Ishikawa (cell line): Measurements from ENCODE around the gene SULT4A1.

Experiments used
- CEBPB ChIP-seq: IDR thresholded peaks from 2 replicates; pipeline ENCODE4 v1.6.1; 2012
- CREB1 ChIP-seq: IDR thresholded peaks from 2 replicates; pipeline ENCODE4 v1.6.1; 2012; ENCODE audit warnings: low read depth
- EGR1 ChIP-seq: IDR thresholded peaks from 2 replicates; pipeline ENCODE4 v1.6.1; 2012
- EP300 ChIP-seq: IDR thresholded peaks from 2 replicates; pipeline ENCODE4 v1.6.1; 2012; ENCODE audit warnings: borderline replicate concordance
- FOXM1 ChIP-seq: IDR thresholded peaks from 2 replicates; pipeline ENCODE4 v1.6.1; 2012; ENCODE audit warnings: low read depth, borderline replicate concordance
- MAX ChIP-seq: IDR thresholded peaks from 2 replicates; pipeline ENCODE4 v1.6.1; 2012
- NFIC ChIP-seq: IDR thresholded peaks from 2 replicates; pipeline ENCODE4 v1.6.1; 2012
- RAD21 ChIP-seq: IDR thresholded peaks from 2 replicates; pipeline ENCODE4 v1.6.1; 2012; ENCODE audit warnings: low read depth
- TAF1 ChIP-seq: IDR thresholded peaks from 2 replicates; pipeline ENCODE4 v1.6.1; 2012; ENCODE audit warnings: low read depth, mild to moderate bottlenecking
- TCF12 ChIP-seq: IDR thresholded peaks from 2 replicates; pipeline ENCODE4 v1.6.1; 2012; ENCODE audit warnings: low read depth
- TEAD4 ChIP-seq: IDR thresholded peaks from 2 replicates; pipeline ENCODE4 v1.6.1; 2012
- YY1 ChIP-seq: IDR thresholded peaks from 2 replicates; pipeline ENCODE4 v1.6.1; 2012; ENCODE audit warnings: low read depth
- ZBTB7A ChIP-seq: IDR thresholded peaks from 2 replicates; pipeline ENCODE4 v1.6.1; 2012; ENCODE audit warnings: low read depth
- TF ChIP-seq, protein P1 (sequence below): IDR thresholded peaks from 2 replicates; pipeline ENCODE4 v1.6.1; 2012
- TF ChIP-seq, protein P2 (sequence below): IDR thresholded peaks from 2 replicates; pipeline ENCODE4 v1.6.1; 2012; ENCODE audit warnings: low read depth, mild to moderate bottlenecking

The SULT4A1 gene

GRCh38 chr22:43839781-43840180, 22.5 kb downstream of the SULT4A1 start:
- TF ChIP-seq TEAD4, result no peak

DNA sequence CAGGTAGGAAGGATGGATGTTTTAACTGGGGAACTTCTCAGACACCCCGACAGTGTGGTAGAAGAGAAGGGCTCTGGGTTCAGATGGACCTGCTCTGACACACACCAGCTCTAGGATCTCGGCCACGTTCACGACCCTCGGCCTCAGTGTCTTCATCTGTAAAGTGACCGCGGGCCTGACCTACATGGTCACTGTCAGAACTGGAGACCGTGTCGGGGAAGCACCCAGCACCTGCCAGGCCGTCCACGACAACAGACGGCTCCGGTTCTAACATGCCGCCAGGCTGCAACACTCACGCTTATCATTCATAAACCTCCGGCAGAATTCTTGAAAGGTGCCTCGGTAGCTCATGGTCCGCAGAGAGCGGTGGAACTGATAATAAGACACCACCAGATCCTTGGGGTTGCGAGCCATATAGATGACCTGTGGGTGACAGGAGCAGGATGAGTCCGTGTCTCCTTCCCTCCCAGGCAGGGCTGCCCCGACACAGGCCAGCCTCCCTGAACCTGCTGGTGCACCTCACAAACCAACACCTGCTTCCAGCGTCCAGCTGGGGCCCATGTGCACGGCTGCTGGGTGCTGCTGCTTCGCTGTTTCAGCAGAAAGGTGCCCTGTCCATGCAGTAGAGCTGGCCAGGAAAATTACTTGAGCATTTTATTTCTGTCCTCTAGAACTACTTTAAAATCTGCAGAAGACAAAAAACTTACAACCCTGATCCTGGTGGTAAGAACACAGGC, 23.6 kb downstream of the SULT4A1 start:
- TF ChIP-seq FOXM1 (no peak), NFIC (no peak), YY1 (no peak)
- TF ChIP-seq, protein P1, sequence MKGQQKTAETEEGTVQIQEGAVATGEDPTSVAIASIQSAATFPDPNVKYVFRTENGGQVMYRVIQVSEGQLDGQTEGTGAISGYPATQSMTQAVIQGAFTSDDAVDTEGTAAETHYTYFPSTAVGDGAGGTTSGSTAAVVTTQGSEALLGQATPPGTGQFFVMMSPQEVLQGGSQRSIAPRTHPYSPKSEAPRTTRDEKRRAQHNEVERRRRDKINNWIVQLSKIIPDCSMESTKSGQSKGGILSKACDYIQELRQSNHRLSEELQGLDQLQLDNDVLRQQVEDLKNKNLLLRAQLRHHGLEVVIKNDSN, result no peak

DNA sequence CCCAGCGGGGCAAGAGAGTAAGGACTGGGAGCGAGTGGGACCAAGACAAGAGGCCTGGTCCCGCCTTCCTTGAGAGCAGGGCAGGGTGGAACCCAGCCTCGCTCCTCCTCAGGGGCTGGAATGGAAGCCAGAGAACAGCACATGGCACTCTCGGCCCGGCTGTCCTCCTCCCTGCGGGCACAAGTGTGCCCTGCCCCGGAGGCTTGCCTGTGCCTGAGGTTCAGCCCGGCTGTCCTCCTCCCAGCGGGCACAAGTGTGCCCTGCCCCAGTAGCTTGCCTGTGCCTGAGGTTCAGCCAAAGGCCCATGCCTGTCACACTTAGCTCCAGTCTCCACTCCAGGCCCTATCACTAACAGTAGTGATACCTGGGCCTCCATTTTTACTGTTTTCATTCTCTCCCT, 24.2 kb downstream of the SULT4A1 start:
- TF ChIP-seq TAF1, result no peak
- no peak for TF ChIP-seq TCF12
- no peak for TF ChIP-seq NFIC
- no peak for TF ChIP-seq ZBTB7A
- no peak for TF ChIP-seq YY1
- no peak for TF ChIP-seq CREB1
- TF ChIP-seq RAD21, result no peak
- no peak for TF ChIP-seq EP300
- no peak for TF ChIP-seq FOXM1
- TF ChIP-seq TEAD4, result no peak
- TF ChIP-seq CEBPB, result no peak
- TF ChIP-seq, protein P2, sequence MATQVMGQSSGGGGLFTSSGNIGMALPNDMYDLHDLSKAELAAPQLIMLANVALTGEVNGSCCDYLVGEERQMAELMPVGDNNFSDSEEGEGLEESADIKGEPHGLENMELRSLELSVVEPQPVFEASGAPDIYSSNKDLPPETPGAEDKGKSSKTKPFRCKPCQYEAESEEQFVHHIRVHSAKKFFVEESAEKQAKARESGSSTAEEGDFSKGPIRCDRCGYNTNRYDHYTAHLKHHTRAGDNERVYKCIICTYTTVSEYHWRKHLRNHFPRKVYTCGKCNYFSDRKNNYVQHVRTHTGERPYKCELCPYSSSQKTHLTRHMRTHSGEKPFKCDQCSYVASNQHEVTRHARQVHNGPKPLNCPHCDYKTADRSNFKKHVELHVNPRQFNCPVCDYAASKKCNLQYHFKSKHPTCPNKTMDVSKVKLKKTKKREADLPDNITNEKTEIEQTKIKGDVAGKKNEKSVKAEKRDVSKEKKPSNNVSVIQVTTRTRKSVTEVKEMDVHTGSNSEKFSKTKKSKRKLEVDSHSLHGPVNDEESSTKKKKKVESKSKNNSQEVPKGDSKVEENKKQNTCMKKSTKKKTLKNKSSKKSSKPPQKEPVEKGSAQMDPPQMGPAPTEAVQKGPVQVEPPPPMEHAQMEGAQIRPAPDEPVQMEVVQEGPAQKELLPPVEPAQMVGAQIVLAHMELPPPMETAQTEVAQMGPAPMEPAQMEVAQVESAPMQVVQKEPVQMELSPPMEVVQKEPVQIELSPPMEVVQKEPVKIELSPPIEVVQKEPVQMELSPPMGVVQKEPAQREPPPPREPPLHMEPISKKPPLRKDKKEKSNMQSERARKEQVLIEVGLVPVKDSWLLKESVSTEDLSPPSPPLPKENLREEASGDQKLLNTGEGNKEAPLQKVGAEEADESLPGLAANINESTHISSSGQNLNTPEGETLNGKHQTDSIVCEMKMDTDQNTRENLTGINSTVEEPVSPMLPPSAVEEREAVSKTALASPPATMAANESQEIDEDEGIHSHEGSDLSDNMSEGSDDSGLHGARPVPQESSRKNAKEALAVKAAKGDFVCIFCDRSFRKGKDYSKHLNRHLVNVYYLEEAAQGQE, result no peak
- TF ChIP-seq, protein P1, result no peak

GRCh38 chr22:43837666-43838065, 24.6 kb downstream of the SULT4A1 start:
- TF ChIP-seq TEAD4, result no peak
- TF ChIP-seq CREB1, result no peak
- TF ChIP-seq ZBTB7A, result no peak
- TF ChIP-seq RAD21, result no peak
- no peak for TF ChIP-seq NFIC
- TF ChIP-seq FOXM1, result no peak
- no peak for TF ChIP-seq CEBPB
- TF ChIP-seq YY1, result no peak

GRCh38 chr22:43835736-43836135, 26.6 kb downstream of the SULT4A1 start:
- no peak for TF ChIP-seq TCF12
- TF ChIP-seq FOXM1, result no peak
- TF ChIP-seq, protein P1, result no peak
- TF ChIP-seq EGR1, result no peak
- no peak for TF ChIP-seq TAF1
- no peak for TF ChIP-seq ZBTB7A
- no peak for TF ChIP-seq CEBPB
- no peak for TF ChIP-seq MAX
- no peak for TF ChIP-seq TEAD4
- TF ChIP-seq CREB1, result no peak

- TF ChIP-seq ZBTB7A (no peak), CEBPB (no peak), MAX (no peak), TCF12 (no peak), NFIC (no peak), EGR1 (no peak), TEAD4 (no peak), YY1 (no peak)
- TF ChIP-seq, protein P2, result no peak
- TF ChIP-seq, protein P1, result no peak
Measured at GRCh38 chr22:43835166-43835565, 27.1 kb downstream of the SULT4A1 start.
